HepG2 (cell line): ENCODE data around the gene VWA1. TPM values are rescaled to one million over a fixed set of nuclear protein-coding genes. Genes with fewer than 3 reads are reported as not detected.
A peak's percentile ranks its signal among the peaks of the same experiment; 100 is the strongest.

ENCODE experiments used
- AHR ChIP-seq: IDR thresholded peaks from 2 replicates; pipeline ENCODE4 v1.6.1; 2018; ENCODE audit warnings: missing genetic modification reagents, missing compliant biosample characterization
- ATF7 ChIP-seq, 2 experiments: fragments of 450-650 bp in 1 of 2; sonication (generic) in 1 of 2; formaldehyde crosslinking in 1 of 2; IDR thresholded peaks; 2 replicates each; pipeline versions ENCODE4 v1.4.0 to v1.6.1; 2016 to 2020; ENCODE audit warnings: antibody characterized with exemption in 1 of 2, mild to moderate bottlenecking in 1 of 2, missing genetic modification reagents in 1 of 2
- BRD4 ChIP-seq: sonication (generic); formaldehyde crosslinking; IDR thresholded peaks from 2 replicates; pipeline ENCODE4 v1.4.0; 2020; ENCODE audit warnings: missing genetic modification reagents
- CBX2 ChIP-seq, 2 experiments: fragments of 200-600 bp in 1 of 2; sonication (generic); formaldehyde crosslinking in 1 of 2; IDR thresholded peaks; 2 replicates each; pipeline versions ENCODE4 v1.7.0 to v1.8.1; 2018 to 2022; ENCODE audit warnings: low read depth in 2 of 2, low read length in 1 of 2, mild to moderate bottlenecking in 1 of 2, missing genetic modification reagents in 1 of 2
- DNMT3B ChIP-seq: conservative IDR thresholded peaks from 2 replicates; pipeline ENCODE4 v1.6.1; 2016; ENCODE audit warnings: missing biosample characterization, control low read depth
- KDM3A ChIP-seq: IDR thresholded peaks from 2 replicates; pipeline ENCODE4 v1.6.1; 2018; ENCODE audit warnings: low read depth, missing compliant biosample characterization
- TOPORS ChIP-seq: sonication (generic); formaldehyde crosslinking; IDR thresholded peaks from 2 replicates; pipeline ENCODE4 v1.8.0; 2023; ENCODE audit warnings: mild to moderate bottlenecking, missing genetic modification reagents
- TP53 ChIP-seq: sonication (generic); formaldehyde crosslinking; conservative IDR thresholded peaks from 2 replicates; pipeline ENCODE4 v1.4.0; 2020; ENCODE audit warnings: missing genetic modification reagents
- U2AF1 ChIP-seq: fragments of 200-400 bp; formaldehyde crosslinking; optimal IDR thresholded peaks from 2 replicates; pipeline ENCODE3; 2017; ENCODE audit warnings: mild to moderate bottlenecking, low read depth, low read length
- XRCC5 ChIP-seq: fragments of 200-400 bp; formaldehyde crosslinking; optimal IDR thresholded peaks from 2 replicates; pipeline ENCODE3; 2017; ENCODE audit warnings: mild to moderate bottlenecking, low read length
- ZKSCAN1 ChIP-seq: fragments of 150-350 bp; IDR thresholded peaks from 2 replicates; pipeline ENCODE4 v1.6.1; 2014; ENCODE audit warnings: low read length
- ZNF18 ChIP-seq: sonication (generic); formaldehyde crosslinking; IDR thresholded peaks from 2 replicates; pipeline ENCODE4 v1.8.0; 2022; ENCODE audit warnings: mild to moderate bottlenecking, missing genetic modification reagents; ENCODE audit not compliant: insufficient replicate concordance
- ZNF205 ChIP-seq: IDR thresholded peaks from 2 replicates; pipeline ENCODE4 v1.6.1; 2018; ENCODE audit warnings: missing biosample characterization, missing genetic modification reagents
- ZNF235 ChIP-seq: sonication (generic); formaldehyde crosslinking; IDR thresholded peaks from 2 replicates; pipeline ENCODE4 v1.8.1; 2023; ENCODE audit warnings: mild to moderate bottlenecking, missing genetic modification reagents, borderline replicate concordance
- ZNF276 ChIP-seq: sonication (generic); formaldehyde crosslinking; IDR thresholded peaks from 2 replicates; pipeline ENCODE4 v1.4.0; 2020; ENCODE audit warnings: mild to moderate bottlenecking, low read depth, missing genetic modification reagents
- ZNF605 ChIP-seq: sonication (generic); formaldehyde crosslinking; IDR thresholded peaks from 2 replicates; pipeline ENCODE4 v1.8.0; 2022; ENCODE audit warnings: mild to moderate bottlenecking, missing genetic modification reagents
- ZNF766 ChIP-seq: sonication (generic); formaldehyde crosslinking; IDR thresholded peaks from 2 replicates; pipeline ENCODE4 v1.5.0; 2020; ENCODE audit warnings: missing genetic modification reagents, borderline replicate concordance
- ZNF790 ChIP-seq: sonication (generic); formaldehyde crosslinking; IDR thresholded peaks from 2 replicates; pipeline ENCODE4 v1.8.0; 2022; ENCODE audit warnings: missing genetic modification reagents, mild to moderate bottlenecking, borderline replicate concordance
- polyA plus RNA-seq, 8 experiments: library from polyadenylated mRNA; depleted of rRNA in 3 of 8; stranded (reverse) in 7 of 8; unstranded in 1 of 8; fragments of >200 nt; fragmentation: Illumina TruSeq in 4 of 8; extraction: Trizol in 4 of 8; gene quantifications; 2 replicates each; pipeline versions ENCODE4 v1.2.1 to v1.2.3, GENCODE V29; 2011 to 2016; ENCODE audit warnings: low read depth in 4 of 8, missing spikeins in 1 of 8, mixed read lengths in 1 of 8; ENCODE audit not compliant: insufficient read depth in 1 of 8
- total RNA-seq, 5 experiments: library from RNA; depleted of rRNA; stranded (reverse); fragments of >200 nt; fragmentation: Illumina TruSeq; extraction: Trizol; gene quantifications; 2 replicates each; pipeline ENCODE4 v1.2.3, GENCODE V29; 2016; ENCODE audit warnings: low read depth in 1 of 5
- TF ChIP-seq, protein P1 (sequence below): sonication (generic); formaldehyde crosslinking; IDR thresholded peaks from 2 replicates; pipeline ENCODE4 v1.4.0; 2020; ENCODE audit warnings: missing genetic modification reagents
- TF ChIP-seq, protein P2 (sequence below): sonication (generic); formaldehyde crosslinking; IDR thresholded peaks from 2 replicates; pipeline ENCODE4 v1.4.0; 2020; ENCODE audit warnings: mild to moderate bottlenecking, missing genetic modification reagents

VWA1 gene
- total and polyA plus RNA-seq, 2 of the 13 experiments (the other 11 are each of a cell fraction or from before 2014, with no cell fraction given): 40.9 to 57.5 TPM

- TF ChIP-seq AHR (CRISPR knock-in tag) (peak; percentile 78; the same call in 1 of the 2 replicates), ATF7 (IDR thresholded peaks at IDR 0.05) (no peak), ATF7 (CRISPR knock-in tag; IDR thresholded peaks at IDR 0.05) (0 out of 2 replicates have a peak, but pooled peaks have one; percentile 52), ZNF605 (CRISPR knock-in tag) (peak; percentile 17; the same call in 1 of the 2 replicates), U2AF1 (no peak), DNMT3B (CRISPR knock-in tag) (no peak), ZNF276 (CRISPR knock-in tag) (no peak; the same call in 1 of the 2 replicates), CBX2 (IDR thresholded peaks at IDR 0.05; ENCODE audit: low read depth, low read length) (no peak), CBX2 (CRISPR knock-in tag; IDR thresholded peaks at IDR 0.05; ENCODE audit: low read depth) (no peak), TP53 (CRISPR knock-in tag) (no peak; the same call in 1 of the 2 replicates), XRCC5 (peak; percentile 87), KDM3A (CRISPR knock-in tag) (peak; percentile 94; the same call in 1 of the 2 replicates), ZKSCAN1 (no peak), TOPORS (0 out of 2 replicates have a peak, but pooled peaks have one; percentile 29), BRD4 (CRISPR knock-in tag) (peak; percentile 47; the same call in 1 of the 2 replicates), ZNF766 (no peak), ZNF205 (CRISPR knock-in tag) (peak; percentile 74; the same call in 1 of the 2 replicates), ZNF790 (CRISPR knock-in tag) (0 out of 2 replicates have a peak, but pooled peaks have one; percentile 79), ZNF235 (CRISPR knock-in tag) (peak; percentile 75; the same call in 1 of the 2 replicates), ZNF18 (CRISPR knock-in tag) (no peak)
- TF ChIP-seq, protein P1, sequence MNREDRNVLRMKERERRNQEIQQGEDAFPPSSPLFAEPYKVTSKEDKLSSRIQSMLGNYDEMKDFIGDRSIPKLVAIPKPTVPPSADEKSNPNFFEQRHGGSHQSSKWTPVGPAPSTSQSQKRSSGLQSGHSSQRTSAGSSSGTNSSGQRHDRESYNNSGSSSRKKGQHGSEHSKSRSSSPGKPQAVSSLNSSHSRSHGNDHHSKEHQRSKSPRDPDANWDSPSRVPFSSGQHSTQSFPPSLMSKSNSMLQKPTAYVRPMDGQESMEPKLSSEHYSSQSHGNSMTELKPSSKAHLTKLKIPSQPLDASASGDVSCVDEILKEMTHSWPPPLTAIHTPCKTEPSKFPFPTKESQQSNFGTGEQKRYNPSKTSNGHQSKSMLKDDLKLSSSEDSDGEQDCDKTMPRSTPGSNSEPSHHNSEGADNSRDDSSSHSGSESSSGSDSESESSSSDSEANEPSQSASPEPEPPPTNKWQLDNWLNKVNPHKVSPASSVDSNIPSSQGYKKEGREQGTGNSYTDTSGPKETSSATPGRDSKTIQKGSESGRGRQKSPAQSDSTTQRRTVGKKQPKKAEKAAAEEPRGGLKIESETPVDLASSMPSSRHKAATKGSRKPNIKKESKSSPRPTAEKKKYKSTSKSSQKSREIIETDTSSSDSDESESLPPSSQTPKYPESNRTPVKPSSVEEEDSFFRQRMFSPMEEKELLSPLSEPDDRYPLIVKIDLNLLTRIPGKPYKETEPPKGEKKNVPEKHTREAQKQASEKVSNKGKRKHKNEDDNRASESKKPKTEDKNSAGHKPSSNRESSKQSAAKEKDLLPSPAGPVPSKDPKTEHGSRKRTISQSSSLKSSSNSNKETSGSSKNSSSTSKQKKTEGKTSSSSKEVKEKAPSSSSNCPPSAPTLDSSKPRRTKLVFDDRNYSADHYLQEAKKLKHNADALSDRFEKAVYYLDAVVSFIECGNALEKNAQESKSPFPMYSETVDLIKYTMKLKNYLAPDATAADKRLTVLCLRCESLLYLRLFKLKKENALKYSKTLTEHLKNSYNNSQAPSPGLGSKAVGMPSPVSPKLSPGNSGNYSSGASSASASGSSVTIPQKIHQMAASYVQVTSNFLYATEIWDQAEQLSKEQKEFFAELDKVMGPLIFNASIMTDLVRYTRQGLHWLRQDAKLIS: peak; percentile 51; the same call in 1 of the 2 replicates
- TF ChIP-seq, protein P2, sequence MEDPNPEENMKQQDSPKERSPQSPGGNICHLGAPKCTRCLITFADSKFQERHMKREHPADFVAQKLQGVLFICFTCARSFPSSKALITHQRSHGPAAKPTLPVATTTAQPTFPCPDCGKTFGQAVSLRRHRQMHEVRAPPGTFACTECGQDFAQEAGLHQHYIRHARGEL: 0 out of 2 replicates have a peak, but pooled peaks have one; percentile 44
Measured at GRCh38 chr1:1432951-1433803, 2.3 kb upstream of the VWA1 start (continued).
